IPS-18a (cell line): Measurements from ENCODE around the gene NPPA.
"Not testable (repeated sequence)": the region's sequence is repeated elsewhere in the genome, so short reads cannot be mapped to it uniquely, and the experiment has no call there.

ENCODE experiments used
- H3K27ac ChIP-seq: one replicate; pipeline ENCODE4 v1.5.1; 2013; ENCODE audit warnings: low read length
- H3K27me3 ChIP-seq: one replicate; pipeline ENCODE4 v1.6.1; 2013; ENCODE audit warnings: mild to moderate bottlenecking, low read length; ENCODE audit not compliant: control insufficient read depth, insufficient read depth
- H3K36me3 ChIP-seq: one replicate; pipeline ENCODE4 v1.6.1; 2013; ENCODE audit warnings: low read depth, low read length; ENCODE audit not compliant: control insufficient read depth
- H3K4me1 ChIP-seq: one replicate; pipeline ENCODE4 v1.6.1; 2013; ENCODE audit warnings: low read depth, low read length; ENCODE audit not compliant: control insufficient read depth
- H3K4me3 ChIP-seq: one replicate; pipeline ENCODE4 v1.5.1; 2013; ENCODE audit warnings: low read length
- H3K9ac ChIP-seq: one replicate; pipeline ENCODE4 v1.6.1; 2013; ENCODE audit warnings: mild to moderate bottlenecking, low read length, moderate library complexity
- H3K9me3 ChIP-seq: one replicate; pipeline ENCODE4 v1.6.1; 2013; ENCODE audit warnings: low read depth, low read length; ENCODE audit not compliant: control insufficient read depth

The NPPA gene

DNA sequence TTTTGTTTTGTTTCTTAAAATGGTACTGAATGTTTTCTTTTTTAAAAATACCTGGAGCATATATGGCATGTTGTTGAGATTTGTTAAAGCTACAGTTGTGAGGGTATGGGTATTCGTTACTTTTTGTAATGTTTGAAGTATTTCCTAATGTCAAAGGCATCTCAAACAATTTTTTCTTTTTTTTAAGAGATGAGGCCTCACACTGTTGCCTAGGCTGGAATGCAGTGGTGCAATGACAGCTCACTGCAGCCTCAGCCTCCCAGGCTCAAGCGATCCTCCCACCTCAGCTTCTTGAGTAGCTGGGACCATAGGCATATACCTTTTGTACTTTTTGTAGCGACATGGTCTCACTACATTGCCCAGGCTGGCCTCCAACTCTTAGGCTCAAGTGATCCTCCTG lies 25.5 kb downstream of the NPPA start:
- no peaks in the 10 kb centered on the region for H3K4me1 ChIP-seq
- H3K9me3 ChIP-seq = no peaks in the 10 kb centered on the region
- no peak overlapping the region for H3K27ac ChIP-seq
- no peak overlapping the region for H3K4me3 ChIP-seq
- H3K27me3 ChIP-seq = no peaks in the 10 kb centered on the region
- H3K9ac ChIP-seq = no peak overlapping the region
- peaks cover 65% of the 10 kb centered on the region for H3K36me3 ChIP-seq

DNA sequence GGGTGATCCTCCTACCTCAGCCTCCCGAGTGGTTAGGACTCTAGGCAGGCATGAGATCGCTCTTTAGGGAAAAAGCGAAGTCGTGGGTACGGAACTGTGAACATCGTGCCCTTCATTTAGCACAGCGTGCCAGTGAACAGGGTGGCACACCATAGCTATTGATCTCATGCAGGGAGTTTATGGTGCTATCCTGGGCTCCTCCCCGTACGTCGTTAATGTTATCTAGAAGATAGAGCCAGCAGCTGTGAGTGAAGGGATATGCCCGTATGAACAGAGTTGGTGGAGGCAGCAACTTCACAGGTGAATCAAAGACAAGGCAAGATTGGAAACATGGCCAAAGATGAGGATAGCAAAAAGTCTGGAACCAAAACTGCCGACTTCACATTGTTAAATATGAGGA lies 30.4 kb downstream of the NPPA start:
- Histone ChIP-seq H3K36me3 (peaks cover 69% of the 10 kb centered on the region), H3K9me3 (no peaks in the 10 kb centered on the region), H3K9ac (no peak overlapping the region), H3K27me3 (no peaks in the 10 kb centered on the region), H3K4me3 (no peak overlapping the region), H3K4me1 (no peaks in the 10 kb centered on the region), H3K27ac (no peak overlapping the region)

DNA sequence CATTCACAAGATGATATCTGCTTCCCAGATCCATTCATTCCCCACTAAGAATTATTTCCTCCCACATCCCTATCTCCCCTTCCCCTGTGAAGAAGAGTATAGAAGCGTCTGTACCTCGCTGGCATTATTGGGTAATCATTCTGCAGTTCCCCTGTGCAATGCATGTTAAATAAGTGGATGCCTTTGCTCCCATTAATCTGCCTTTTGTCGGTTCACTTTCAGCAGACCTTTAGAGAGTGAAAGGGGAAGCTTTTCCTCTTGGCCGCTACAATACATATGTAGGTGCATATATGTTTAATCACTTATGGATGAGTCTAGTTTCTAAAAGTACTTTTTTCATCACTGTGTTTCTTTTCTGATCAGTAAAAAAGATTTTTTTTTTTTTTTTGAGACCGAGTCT lies 34.6 kb downstream of the NPPA start:
- Histone ChIP-seq H3K4me1 (no peaks in the 10 kb centered on the region), H3K9me3 (no peaks in the 10 kb centered on the region), H3K9ac (no peak overlapping the region), H3K4me3 (no peak overlapping the region), H3K36me3 (peaks cover 71% of the 10 kb centered on the region), H3K27me3 (no peaks in the 10 kb centered on the region), H3K27ac (no peak overlapping the region)

DNA sequence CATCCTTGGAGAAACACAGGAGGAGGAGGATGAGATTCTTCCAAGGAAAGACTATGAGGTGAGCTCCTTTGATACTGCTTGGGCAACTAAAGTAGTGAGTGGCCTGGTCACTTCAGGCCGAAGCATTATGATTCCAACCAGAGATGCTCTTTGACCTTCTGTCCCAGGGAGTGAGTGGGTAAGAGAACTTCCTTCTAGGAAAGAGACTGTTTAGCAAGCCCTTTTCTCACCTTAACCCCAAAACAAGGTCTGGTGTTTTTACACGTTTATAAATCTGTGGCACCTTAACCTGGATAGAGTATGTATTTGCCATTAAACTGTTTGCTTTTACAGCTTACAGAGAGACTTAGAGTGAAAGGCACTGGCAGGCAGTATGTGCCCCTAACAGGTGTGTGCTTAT lies 40.5 kb downstream of the NPPA start:
- no peaks in the 10 kb centered on the region for H3K9me3 ChIP-seq
- H3K4me3 ChIP-seq = peak overlapping the region; percentile 87
- peaks cover 30% of the 10 kb centered on the region for H3K36me3 ChIP-seq
- H3K9ac ChIP-seq = no peak overlapping the region
- no peaks in the 10 kb centered on the region for H3K27me3 ChIP-seq
- no peak overlapping the region for H3K27ac ChIP-seq
- H3K4me1 ChIP-seq = peaks cover 29% of the 10 kb centered on the region

DNA sequence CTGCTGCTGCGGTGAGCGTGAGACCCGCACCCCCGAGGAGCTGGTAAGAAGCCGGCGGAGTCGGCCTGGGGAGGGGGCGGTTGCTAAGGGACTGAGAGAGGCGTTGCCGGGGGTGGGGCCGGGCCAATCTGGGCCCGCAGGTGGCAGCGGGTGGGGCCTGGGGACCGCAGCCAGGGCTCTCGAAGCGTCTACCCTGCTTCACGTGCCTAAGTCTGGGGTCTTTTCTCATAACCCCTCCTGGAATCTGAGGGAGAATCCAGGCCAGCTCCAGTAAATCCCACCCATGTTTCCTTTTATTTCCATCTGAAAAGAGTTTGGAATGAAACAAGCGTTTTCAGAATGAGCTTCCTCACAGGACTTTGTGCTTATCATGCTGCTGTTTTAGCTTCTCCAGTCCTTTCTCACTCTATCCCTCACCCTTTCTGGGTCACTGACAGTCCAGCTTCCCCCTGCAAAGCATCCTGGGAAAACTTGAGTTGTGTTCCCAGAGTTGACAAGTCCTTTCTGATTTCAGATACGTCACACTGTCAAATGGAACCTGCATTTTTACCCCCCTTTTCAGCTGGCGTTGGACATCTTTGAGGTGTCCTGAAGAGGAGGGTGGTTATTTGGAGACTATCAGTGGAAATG lies 41.2 kb downstream of the NPPA start:
- peaks cover 29% of the 10 kb centered on the region for H3K4me1 ChIP-seq
- H3K9me3 ChIP-seq = no peaks in the 10 kb centered on the region
- peak overlapping the region; percentile 53 for H3K9ac ChIP-seq
- no peak overlapping the region for H3K27ac ChIP-seq
- H3K4me3 ChIP-seq = peak overlapping the region; percentile 87
- no peaks in the 10 kb centered on the region for H3K27me3 ChIP-seq
- H3K36me3 ChIP-seq = peaks cover 24% of the 10 kb centered on the region

DNA sequence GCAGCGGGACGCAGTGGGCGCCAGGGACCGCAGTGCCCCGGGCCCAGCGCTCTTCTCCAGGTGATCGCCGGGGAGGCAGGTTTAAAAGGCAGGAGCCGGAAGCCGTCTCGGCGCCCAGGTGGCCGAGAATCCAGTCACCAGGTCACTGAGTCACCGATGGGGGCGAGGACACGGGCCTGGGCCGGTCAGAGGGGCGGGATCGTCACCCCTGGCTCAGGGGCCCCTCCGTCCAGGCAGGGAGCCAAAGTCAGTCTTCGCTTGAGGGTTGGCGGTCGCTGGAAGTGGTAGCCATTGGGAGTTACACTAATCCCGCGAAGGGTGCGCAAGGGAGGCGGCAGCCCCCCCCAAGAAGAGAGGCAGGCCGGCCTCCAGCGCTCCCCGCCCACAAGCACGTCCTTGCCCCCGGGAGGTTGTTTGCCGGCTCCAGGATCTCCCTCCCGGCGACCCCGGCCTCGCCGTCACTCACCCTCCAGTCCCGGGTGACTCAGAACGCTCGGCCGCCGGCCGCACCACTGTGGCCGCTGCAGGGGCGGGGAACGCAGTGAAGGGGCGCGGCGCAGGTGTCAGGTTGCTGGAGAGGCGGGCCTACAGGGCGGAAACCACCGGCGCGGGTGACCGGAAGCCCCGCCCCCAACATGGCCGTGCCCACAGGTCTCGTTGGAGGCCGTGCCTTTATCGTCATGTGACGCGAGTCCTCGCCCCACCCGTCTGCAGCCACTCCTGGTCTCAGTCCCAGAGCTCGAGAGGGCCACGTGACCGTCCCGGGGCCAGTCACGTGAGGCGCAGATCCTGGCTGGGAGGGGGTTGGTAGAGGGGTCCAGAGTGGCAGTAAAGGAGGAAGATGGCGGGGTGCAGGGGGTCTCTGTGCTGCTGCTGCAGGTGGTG lies 41.9 kb downstream of the NPPA start, which contains the start of the genes CLCN6 and MTHFR:
TSS of gene CLCN6 (plus strand) at position 770 of the 885 bp plus-strand sequence. CDS start at position 842, 72 bp downstream.
TSS of gene MTHFR (minus strand) at position 543 of the 885 bp plus-strand sequence. CDS start 2,848 bp downstream, outside the sequence.
- H3K9ac ChIP-seq = peak within 1 kb of the TSS; percentile 75
- H3K4me1 ChIP-seq = peaks cover 29% of the 10 kb centered on the region
- H3K27ac ChIP-seq = peak within 1 kb of the TSS; percentile 41
- no peaks in the 10 kb centered on the region for H3K9me3 ChIP-seq
- peaks cover 29% of the 10 kb centered on the region for H3K36me3 ChIP-seq
- H3K4me3 ChIP-seq = peak within 1 kb of the TSS; percentile 87
- H3K27me3 ChIP-seq = no peaks in the 10 kb centered on the region

DNA sequence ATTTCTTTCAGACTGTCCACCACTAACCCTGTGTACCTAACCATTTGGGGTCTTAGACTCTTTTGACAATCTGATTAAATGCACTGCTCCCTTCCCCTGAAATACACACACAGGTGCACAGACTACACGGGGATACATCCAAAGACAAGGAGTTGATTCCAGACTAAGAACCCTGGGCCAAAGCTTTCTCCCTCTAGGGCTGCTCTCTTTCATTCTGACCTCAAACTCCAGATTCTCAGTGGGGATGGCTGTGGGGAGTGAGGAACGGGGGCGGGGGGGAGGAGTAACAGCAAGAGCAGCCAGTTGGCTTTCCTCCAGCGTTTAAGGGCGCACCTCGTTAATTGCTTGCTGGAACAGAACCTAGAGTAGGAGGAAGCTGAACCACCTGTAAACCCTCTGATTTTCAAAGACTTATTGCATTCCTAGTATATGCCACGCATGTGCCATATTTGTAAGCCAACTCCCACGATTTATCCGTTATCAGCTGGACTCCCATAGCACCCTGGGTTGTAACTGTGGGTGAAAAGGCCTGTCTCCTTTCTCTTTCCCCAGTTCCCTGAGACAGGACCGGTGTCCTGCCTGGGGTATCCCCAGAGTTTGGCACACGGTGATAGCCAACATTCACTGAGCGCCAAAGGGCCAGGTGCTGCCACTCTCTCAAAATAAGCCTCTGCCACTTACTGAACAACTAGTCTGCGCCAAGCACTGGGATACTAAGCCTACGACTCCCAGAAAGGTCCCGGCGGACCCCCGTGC lies 42.7 kb downstream of the NPPA start:
- peaks cover 29% of the 10 kb centered on the region for H3K4me1 ChIP-seq
- peak overlapping the region; percentile 87 for H3K4me3 ChIP-seq
- H3K27me3 ChIP-seq = no peaks in the 10 kb centered on the region
- no peaks in the 10 kb centered on the region for H3K9me3 ChIP-seq
- peak overlapping the region; percentile 41 for H3K27ac ChIP-seq
- H3K36me3 ChIP-seq = peaks cover 31% of the 10 kb centered on the region
- peak overlapping the region; percentile 75 for H3K9ac ChIP-seq

DNA sequence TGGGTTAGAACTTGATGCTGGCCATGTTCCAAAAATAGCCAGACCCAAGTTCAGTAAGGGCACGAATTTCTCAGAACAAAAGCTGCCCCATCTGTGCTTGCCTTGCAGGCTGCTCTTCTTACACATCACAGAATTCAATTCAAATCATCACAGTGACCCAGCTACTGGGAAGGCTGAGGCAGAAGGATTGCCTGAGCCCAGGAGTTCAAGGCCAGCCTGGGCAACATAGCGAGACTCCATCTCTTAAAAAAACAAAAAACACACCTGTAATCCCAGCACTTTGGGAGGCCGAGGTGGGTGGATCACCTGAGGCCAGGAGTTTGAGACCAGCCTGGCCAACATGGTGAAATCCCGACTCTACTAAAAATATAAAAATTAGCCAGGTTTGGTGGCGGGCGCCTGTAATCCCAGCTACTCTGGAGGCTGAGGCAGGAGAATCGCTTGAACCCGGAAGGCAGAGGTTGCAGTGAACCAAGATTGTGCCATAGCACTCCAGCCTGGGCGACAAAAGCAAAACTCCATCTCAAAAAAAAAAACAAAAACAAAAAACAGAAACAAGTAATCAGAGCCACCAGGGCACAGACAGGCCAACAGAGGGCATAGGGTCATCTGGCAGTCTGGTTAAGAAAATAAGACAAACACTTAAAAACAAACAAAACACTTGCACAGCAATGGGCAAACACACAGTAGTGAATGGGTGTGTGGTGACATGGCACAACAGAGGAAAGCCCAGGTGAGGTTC lies 43.5 kb downstream of the NPPA start:
- H3K4me3 ChIP-seq = peak overlapping the region; percentile 87
- H3K4me1 ChIP-seq = peaks cover 29% of the 10 kb centered on the region
- peaks cover 24% of the 10 kb centered on the region for H3K36me3 ChIP-seq
- not testable (repeated sequence) for H3K27me3 ChIP-seq, H3K27ac ChIP-seq, H3K9me3 ChIP-seq, H3K9ac ChIP-seq

DNA sequence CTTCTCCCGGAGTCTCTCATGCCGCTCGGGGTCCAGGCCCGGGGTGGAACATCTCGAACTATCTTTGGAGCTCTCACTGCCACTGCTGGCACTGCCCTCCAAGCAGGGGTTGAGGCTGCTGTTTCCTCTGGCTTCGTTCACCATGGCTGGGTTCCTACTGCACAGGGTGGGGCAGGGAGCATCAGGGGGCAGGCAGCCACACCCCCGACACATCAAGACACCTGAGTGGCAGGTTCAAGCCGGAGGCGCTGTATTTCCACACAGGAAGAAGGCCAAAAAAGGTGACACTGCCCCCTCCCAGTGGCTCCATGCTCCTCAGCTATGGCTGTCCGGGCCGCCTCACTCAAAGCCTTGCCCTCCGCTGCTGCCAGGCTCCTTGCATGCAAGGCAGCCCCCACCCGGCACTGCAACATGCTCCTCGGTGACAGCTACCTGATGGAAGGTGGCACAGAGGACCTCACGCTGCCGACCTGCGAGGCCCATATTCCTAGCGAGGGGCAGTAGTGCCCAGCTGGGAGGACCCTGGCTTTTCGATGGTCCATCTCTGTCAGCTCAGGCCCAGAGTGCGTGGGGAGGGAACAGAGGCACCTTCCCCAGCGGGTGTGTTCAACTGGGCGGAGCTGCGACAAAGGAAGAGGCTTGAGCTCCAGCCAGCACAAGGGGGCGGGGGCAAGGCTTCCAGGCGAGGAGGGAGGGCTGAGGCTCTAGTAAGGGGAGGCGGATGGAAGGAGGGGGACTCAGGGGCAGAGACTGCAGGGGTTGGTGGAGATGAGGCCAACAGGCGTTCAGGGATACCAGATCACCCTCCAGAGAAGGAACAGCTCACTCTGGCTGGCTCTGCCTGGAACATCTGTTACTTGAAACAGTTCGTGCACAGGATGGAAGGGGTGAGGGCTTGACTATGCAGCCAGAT lies 44.4 kb downstream of the NPPA start:
- Histone ChIP-seq H3K4me1 (peaks cover 29% of the 10 kb centered on the region), H3K9me3 (no peaks in the 10 kb centered on the region), H3K36me3 (peaks cover 15% of the 10 kb centered on the region), H3K4me3 (peak overlapping the region; percentile 58), H3K27me3 (no peaks in the 10 kb centered on the region), H3K27ac (no peak overlapping the region), H3K9ac (no peak overlapping the region)

DNA sequence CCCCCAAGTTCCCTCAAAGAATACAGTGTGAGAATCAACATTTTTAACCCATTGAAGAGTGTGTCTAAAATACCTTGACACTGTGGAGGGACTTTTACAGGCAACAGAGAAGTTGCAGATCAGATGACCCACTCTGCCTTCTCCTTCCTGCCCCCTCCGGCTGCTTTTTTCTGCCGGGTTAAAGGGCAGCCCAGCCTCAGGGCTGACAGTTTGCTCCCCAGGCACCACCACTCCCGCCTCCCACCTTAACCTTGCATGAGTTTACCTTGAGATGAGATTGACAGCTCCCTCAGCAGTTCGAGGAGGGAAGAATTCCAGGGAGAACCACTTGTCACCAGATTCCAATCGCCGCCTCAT lies 45.0 kb downstream of the NPPA start:
- H3K27me3 ChIP-seq = no peaks in the 10 kb centered on the region
- peak overlapping the region; percentile 58 for H3K4me3 ChIP-seq
- H3K9me3 ChIP-seq = no peaks in the 10 kb centered on the region
- H3K36me3 ChIP-seq = peaks cover 14% of the 10 kb centered on the region
- peaks cover 29% of the 10 kb centered on the region for H3K4me1 ChIP-seq
- no peak overlapping the region for H3K9ac ChIP-seq
- no peak overlapping the region for H3K27ac ChIP-seq
